SK-N-MC (cell line): Measurements from ENCODE around the gene MAML3.

Source experiments
- EZH2 ChIP-seq: fragments of 200-600 bp; sonication (generic); IDR thresholded peaks from one replicate; pipeline ENCODE4 v1.6.1; 2017; ENCODE audit warnings: antibody characterized with exemption
- FOXP2 ChIP-seq: optimal IDR thresholded peaks from 2 replicates; pipeline ENCODE3; 2011; ENCODE audit warnings: mild to moderate bottlenecking, moderate library complexity; ENCODE audit not compliant: insufficient read depth; ENCODE audit errors: extremely low read length, control extremely low read depth
- POLR2AphosphoS5 ChIP-seq: IDR thresholded peaks from 2 replicates; pipeline ENCODE4 v1.6.1; 2012; ENCODE audit warnings: mild to moderate bottlenecking, low read depth, low read length, borderline replicate concordance

DNA sequence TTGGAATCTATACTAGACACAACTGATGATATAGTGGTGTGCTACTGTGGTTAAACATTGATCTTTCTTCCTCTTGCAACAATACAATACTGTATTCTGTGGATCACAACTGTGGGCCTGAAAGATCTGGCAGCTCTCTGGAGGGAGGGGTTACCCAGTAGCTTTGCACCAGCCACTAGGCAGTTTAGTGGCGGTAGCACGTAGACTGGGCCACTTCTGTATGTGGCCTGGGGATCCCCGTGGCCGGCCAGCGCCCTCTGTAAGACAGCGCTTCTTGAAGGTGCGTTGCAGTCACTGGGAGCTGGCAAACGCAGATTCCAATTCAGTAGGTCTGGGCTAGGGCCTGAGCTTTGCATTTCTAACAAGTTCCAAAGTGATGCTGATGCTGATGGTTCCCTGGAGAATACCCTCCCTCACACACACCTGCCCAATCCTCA is 319.7 kb downstream of the MAML3 start:
- TF ChIP-seq EZH2, result no peak
- TF ChIP-seq POLR2AphosphoS5, result no peak
- TF ChIP-seq FOXP2, result no peak
